ENCODE results near the gene FAM120A.

FAM120A gene

DNA sequence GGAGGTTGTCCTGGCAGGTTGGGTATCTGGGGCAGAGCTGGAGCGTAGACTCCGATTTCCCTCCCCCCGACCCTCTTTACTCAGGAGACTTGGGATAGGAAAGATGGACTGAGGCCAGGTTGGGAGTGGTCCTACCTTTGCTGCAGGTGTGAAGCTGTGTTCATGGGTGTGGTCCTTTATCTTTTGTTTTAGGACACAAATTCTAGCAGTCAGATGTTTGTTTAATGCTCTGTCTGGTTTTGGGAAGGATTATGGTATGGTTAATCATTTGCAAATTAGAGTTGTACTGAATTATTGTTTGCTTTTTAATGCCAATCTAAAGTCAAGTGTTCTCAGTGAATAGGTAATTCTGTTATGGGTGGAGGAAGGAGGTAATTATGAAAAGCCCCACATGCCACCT lies 16.0 kb downstream of the FAM120A start:
- no peak overlapping the region for H3K4me3 ChIP-seq (ENCODE audit: low read depth, low read length)

DNA sequence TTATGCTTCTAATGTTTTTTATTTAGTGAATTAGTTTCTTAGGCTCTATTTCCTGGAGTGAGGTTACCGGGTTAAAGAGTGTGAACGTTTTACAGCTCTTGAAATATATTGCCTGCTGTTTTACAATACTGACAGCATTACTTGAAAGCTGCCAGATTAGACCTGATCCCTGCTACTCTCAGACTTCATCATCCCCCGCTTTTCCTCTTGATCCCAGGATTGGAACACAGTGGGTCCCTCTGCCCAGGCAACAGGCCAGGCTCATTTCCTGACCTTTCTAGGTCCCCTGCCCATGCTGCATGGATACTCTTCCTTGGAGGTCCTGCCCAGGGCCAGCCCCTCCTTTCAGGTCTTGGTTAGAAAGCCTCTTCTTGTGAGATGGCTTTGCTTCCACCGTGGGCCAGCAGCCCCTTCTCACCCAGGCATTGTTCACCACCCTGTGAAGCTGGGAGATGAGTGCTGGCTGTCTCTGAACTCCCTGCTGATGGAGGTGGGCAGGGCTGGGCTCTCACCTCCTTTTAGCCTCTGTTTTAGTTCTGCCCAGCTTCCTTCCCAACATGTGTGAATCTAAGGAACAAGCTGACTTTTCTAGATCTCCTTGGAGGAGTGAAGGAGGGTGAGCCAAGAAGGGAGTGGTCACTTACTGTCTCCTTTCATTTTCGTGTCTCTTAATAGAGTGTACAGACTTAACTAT lies 17.4 kb downstream of the FAM120A start:
- H3K4me3 ChIP-seq (ENCODE audit: low read depth, low read length) = no peak overlapping the region

DNA sequence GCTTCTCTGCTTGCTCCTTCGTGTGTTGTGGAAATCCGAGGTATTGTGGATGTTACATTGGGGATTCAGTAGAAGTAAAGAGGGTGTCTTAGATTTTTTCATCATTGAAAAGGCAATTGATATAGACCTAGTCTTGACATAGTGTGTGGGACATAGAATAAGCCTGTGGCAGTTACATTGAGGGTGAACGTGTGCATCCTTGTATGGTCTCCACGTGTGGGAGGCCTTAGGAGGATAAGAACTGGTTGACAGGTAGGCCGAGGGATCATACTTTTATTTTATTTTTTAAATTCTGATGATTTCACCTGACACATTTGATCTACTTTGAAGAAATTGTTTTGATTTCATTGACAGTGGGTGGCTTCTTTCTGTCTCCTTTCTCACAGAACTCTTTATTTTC lies 18.9 kb downstream of the FAM120A start:
- no peak overlapping the region for H3K4me3 ChIP-seq (ENCODE audit: low read depth, low read length)

DNA sequence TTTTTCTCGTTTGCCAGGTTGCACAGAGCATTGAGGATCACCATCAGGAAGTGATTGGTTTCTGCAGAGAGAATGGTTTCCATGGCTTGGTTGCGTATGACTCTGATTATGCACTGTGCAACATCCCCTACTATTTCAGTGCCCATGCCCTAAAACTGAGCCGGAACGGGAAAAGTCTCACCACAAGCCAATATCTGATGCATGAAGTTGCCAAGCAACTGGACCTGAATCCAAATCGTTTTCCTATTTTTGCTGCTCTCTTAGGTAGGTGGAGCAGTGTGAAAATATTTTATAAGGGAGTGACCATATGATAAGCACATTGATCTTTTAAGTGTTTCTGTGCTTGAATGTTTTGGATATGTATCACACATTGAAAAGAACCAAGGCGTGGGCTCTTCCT lies 19.6 kb downstream of the FAM120A start:
- no peak overlapping the region for H3K4me3 ChIP-seq (ENCODE audit: low read depth, low read length)

DNA sequence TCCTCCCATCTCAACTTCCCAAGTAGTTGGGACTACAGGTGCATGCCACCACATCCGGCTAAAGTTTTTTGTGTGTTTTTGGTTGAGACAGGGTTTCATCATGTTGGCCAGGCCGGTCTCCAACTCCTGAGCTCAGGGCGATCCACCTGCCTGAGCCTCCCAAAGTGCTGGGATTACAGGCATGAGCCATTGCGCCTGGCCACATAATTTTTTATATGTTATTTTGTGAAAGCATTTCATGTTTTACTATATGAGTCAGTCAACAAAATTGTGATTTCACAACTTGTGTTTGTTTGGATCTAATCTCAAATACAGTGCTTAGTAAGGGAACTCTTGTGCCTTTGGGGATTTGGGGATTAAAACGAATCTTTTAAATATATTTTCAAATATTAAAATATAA lies 21.9 kb downstream of the FAM120A start:
- H3K4me3 ChIP-seq (ENCODE audit: low read depth, low read length) = no peak overlapping the region

DNA sequence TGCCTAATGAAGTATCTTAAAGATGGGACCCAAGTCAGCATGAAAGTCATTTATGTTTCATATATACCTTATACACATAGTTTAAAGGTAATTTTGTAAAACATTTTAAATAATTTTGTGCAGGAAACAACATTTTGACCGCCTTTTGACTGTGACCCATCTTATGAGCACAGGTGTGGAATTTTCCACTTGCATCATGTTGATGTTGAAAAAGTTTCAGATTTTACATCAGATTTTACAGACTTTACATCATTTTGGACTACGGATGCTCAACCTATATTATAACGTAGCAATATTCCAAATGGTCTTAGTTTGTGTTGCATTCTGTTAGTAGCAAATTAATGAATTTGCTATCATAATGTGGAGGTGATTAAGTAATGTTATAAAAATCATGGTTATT lies 23.6 kb downstream of the FAM120A start:
- no peak overlapping the region for H3K4me3 ChIP-seq (ENCODE audit: low read depth, low read length)

DNA sequence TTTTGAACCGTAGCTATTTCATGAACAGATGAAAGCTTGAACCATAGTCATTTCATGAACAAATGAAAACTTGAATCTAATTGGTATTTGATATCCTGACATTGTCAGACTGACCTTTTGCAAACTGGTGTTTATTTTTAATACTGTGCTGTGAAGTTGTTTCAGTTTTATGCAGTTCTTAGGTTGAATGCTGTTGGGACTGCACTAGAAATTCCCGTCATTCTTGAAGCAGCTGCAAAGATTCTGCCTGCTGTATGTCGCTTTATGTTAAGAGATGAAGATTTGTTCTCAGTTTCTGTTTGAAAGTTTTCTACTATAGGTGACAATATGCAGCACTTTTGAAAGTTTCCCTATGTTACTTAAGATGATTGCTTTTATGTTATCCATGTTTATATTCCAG lies 24.4 kb downstream of the FAM120A start:
- H3K4me3 ChIP-seq (ENCODE audit: low read depth, low read length) = no peak overlapping the region

DNA sequence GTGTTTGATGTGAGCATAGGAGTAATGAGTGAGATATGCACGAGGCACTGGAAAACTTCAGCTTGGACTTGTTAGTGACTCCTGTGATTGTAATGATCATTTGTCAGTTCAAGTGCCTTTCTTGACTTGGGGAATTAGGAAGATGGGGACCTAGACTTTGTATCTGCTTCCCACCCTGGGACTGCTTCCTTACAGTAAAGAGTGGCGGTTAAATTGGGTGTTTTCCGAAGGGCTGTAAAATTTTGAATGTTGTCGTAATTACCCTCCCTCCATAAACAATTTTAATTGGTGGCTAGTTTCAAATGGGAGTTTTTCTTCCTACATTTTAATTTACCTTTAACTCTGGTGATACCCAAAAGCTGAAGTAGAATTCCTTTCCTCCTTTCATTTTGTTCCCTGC lies 25.4 kb downstream of the FAM120A start:
- no peak overlapping the region for H3K4me3 ChIP-seq (ENCODE audit: low read depth, low read length)

DNA sequence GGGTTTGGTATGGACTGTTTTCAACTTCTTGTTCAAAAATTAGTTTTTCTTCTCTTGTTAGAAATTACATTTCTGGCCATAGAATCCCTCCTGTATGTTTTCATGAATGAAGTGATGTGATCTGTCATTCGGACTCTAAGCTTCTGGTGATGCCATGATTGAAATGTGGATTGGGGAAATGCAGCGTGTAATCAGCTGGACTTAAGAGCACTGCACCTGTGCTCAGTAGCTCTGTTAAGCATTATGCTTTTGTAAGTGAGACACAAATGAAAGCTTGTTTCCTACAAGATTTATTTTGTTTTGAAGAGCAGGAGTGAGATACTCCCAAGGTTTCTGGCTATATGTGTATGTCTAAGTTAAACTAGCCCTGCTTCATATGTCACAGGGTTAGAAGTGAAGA lies 25.9 kb downstream of the FAM120A start:
- H3K4me3 ChIP-seq (ENCODE audit: low read depth, low read length) = no peak overlapping the region

DNA sequence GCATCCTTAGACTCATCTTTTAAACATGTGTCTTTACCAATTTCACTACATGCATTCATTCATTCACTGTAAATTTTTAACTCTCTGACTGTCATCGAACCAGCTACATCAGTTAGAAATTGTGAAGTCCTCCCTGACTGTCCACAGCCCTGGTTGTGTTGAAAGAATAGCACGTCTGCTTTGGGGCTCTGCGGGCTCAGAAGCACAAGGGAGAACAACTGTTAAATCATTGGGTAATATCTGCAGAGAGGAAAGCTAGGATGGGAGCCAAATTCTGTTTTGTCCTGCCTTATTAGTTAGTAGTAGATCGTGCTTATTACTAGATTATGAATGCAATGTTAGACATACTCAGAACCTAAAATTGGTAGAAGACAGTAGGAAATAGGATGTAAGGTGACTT lies 28.2 kb downstream of the FAM120A start:
- no peak overlapping the region for H3K4me3 ChIP-seq (ENCODE audit: low read depth, low read length)

DNA sequence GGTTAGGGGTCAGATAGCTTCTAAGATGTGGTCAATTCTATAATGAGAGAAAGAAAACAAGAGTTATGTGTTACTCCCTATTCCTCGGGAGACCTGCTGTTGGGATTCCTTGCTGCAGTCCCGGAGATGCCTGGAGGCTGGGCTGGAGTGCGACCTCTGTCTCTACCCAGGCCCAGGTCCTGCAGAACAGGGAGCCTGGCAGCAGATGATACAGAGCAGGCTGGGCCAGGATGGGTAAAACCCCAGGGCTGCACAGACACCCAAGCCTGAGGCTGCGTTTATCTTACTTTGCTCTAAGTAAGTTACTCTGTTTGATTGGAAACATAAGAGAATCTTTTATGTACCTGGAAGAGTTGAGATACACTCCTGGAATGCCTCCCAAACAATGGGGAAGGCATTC lies 28.8 kb downstream of the FAM120A start:
- H3K4me3 ChIP-seq (ENCODE audit: low read depth, low read length) = no peak overlapping the region

DNA sequence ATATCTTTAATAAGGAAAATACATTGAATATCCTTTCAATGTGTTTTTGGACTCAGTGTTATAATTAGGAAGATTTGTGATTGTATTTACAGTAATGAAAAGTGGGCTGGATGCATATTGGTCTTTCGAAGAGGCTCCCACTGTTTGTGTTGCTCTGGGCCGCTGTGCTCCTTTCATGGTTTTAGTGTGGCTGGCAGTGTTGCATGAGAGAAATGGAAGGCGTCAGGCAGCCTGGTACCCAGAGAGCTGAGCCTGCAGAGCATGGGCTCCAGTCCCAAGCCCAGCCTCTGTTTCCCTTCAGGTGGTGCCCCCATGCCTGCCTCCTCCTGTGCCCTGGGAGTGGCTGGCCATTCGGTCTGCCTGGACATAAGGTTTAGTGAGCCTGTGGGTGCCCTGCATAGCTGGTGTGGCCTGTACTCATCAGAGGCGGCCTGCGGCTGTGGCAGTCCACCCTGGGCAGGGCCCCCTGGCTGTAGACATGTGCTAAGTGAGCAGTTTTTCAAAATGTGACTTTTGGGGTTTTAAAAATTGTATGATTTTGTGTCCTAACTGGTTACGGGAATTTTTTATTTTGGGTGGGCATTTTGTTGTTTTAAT lies 29.3 kb downstream of the FAM120A start:
- no peak overlapping the region for H3K4me3 ChIP-seq (ENCODE audit: low read depth, low read length)

DNA sequence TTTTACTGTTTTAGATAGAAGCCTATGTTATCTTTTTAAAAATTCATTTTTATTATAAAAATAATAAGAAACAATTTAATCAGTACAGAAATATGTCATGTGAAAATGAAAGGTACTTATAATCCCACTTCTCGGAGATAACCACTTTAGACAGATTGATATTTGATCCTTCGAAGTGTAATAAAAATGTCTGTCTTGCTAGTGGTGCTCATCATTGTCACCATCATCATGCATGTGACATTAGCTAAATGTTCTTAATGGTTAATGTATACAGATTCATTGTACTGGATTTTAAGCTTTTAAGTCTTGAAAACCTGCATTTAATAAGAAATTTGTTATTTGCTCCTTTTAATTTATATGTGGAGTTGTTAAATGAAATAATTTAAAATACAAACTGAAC lies 32.0 kb downstream of the FAM120A start:
- no peak overlapping the region for H3K4me3 ChIP-seq (ENCODE audit: low read depth, low read length)

DNA sequence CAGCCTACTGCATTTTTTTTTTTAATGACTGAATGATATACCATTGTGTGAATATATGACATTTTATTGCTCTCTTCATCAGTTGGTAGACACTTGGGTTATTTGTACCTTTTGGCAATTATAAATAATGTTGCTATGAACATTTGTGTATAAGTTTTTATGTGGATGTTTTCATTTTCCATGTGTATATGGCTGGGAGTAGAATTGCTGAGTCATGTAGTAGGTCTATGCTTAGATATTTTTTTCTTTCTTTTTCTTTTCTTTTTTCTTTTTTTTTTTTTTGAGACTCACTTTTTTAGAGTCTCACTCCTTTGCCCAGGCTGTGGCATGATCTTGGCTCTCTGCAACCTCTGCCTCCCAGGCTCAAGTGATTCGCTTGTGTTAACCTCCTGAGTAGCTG lies 34.8 kb downstream of the FAM120A start:
- H3K4me3 ChIP-seq (ENCODE audit: low read depth, low read length) = no peak overlapping the region

DNA sequence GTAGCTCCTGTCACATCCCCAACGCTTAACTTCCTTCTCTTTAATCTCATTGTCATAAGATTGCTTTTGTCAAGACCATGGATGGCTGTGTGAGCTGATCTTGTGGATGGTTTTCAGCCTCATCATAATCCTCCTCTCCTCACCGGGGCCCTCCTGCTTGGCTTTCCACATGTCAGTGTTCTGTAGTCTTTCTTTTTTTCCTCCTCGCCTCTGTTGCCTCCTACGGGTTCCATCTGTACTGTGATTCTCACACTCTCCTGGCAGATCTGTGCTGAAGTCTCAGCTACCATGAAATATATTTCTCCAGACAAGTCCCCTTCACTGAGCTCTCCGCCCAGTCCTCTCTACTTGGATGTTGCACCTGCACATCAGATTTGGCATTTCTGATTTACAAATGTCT lies 36.8 kb downstream of the FAM120A start:
- H3K4me3 ChIP-seq (ENCODE audit: low read depth, low read length) = no peak overlapping the region

DNA sequence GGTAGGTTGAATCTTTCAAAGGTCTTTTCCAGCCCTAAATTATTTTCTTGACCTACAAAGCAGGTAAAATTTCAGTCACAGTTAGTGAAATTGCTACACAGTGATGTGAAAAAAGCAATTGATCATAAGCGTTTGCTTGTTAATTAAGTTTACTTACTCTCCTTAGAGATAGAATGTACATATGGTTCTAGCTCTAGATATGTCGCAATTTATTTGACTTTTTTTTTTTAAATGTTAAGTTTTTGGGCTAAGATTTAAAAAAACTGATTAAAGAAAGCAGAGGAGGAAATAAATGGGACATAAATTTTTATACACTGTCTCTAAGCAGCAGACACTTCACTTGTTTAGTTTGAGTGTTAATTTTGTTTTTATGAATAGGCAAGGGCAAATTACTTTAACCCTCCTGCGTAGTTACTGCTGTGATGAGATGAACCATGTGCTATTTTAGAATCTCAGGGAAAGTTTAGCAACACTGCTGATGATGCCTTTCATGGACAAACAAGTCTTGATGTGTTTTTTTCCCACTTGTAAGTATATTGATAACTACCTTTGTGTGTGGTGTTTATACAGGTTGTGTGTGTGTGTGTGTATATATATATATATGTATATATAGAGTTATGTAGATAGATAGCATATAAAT lies 40.2 kb downstream of the FAM120A start:
- no peak overlapping the region for H3K4me3 ChIP-seq (ENCODE audit: low read depth, low read length)

DNA sequence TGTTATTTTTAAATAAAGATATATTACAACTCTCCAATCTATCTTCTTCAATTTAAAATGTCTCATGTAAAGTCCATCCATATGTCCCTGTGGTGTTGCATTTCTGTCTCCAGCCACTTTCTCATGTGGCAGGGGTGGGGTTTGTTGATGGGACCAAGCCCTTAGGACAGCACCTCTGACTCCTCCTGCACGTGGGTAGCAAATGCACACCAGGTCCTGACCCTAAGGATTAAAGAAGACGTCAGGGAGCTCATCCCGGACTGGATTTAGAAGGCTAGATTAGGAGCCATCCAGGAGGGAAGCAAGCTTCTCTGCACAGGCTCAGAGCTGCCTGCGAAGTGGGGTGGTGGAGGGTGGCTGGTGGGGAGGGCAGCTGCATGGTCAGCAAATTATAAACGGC lies 40.8 kb downstream of the FAM120A start:
- no peak overlapping the region for H3K4me3 ChIP-seq (ENCODE audit: low read depth, low read length)

DNA sequence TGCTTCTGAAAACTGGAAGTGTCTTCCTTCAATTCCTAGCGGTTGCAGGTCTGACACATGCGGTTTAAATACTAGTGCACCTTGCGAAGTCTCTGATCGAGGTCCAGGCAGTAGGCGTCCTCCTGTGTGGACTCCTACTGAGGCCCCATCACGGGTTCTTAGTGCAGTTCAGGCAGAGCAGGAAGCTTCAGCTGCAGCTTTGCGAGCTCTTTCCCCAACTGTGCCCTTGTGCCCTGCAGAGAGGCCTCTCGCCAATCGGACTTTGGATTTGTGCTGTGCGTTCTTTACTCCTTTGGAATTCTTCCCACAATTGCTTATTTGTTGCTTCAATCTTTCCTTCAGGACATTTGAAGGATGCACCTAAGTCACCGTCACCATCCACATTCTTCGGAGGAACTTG lies 42.5 kb downstream of the FAM120A start:
- H3K4me3 ChIP-seq (ENCODE audit: low read depth, low read length) = no peak overlapping the region

DNA sequence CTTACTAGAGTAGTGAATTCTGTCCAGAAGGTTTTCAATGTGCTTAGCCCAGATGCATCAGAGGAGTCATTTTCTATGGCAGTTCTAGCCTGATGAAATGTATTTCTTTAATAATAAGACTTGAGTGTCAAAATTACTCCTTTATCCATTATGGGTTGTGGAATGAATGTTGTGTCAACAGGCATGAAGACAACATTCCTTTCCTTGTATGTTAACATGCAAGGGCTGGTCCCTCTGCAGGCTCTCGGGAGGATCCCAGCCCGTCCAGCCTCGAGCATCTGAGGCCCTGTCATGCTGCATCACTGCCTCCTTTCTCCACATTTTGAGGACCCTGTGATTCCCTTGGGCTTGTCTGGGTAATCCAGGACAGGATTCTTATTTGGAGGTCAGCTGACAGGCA lies 44.8 kb downstream of the FAM120A start:
- no peak overlapping the region for H3K4me3 ChIP-seq (ENCODE audit: low read depth, low read length)

DNA sequence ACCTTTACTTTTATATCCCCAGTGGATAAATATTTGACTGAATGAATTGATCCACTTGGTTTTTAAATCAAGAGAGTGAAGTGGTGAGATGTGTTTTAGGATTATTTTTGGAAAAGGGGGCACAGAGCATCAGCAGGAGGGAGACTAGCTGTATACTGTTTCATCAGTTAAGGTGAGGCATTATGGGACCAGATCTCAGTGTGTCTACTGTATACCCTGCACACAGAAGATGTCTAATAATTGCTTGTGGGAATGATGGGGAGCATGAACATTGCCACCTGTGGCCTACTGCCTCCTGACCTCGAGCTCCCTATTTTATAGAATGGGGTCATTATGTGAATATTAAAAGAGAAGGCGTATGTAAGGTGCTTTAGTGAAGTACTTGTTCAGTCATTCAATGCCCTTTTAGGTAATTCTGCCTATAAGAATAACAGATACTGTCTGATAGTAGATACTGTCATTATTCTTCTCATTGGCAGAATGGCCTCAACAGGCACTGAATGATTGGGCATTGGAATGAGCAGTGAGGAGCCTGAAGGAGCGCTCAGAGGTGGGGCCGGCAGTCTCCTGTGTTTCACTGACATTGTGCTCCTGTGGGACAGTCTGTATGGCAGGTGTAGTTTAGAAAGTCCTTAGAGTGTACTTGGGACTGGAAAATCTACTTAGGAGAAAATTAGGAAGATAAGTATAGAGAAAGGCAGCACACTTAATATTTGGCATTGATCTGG lies 49.2 kb downstream of the FAM120A start:
- H3K4me3 ChIP-seq (ENCODE audit: low read depth, low read length) = no peak overlapping the region

DNA sequence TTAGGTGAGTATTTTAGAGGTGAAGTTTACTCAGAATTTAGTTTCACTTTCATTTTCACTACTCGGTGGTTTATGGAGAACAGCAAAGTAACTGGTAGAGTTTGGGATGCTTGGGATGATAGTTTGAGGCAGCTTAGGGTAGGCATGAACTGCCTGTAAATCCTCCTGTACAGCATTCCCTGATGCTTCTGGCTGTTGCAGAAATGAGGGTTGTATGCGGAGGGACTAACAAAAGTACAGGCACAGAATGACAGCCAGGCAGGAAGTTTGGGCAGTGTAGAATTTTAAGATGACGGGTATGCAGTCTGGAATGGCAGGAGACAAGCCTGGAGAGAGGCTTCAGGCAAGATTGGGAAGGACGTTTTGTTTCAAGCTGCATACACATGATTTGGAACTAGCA lies 49.9 kb downstream of the FAM120A start:
- no peak overlapping the region for H3K4me3 ChIP-seq (ENCODE audit: low read depth, low read length)

DNA sequence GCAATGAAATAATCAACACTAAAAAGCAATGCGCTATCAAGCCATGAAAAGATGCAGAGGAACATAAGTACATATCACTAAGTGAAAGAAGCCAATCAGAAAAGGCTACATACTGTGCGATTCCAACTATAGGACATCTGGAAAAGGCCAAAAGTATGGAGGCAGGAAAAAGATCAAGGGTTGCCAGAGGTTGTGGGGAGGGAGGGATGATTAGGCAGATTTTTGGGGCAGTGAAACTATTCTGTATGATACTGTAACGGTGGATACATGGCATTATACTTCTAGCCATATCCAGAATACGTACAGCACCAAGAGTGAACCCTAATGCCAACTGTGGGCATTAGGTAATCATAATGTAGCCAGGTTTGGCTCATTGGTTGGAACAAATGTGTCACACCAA lies 51.9 kb downstream of the FAM120A start:
- H3K4me3 ChIP-seq (ENCODE audit: low read depth, low read length) = no peak overlapping the region
